Natural killer cell (primary cell): ENCODE data around the gene ELP5. TPM values are rescaled to one million over a fixed set of nuclear protein-coding genes. Genes with fewer than 3 reads are reported as not detected.

Experiments used
- ATAC-seq, 3 donors: fragments of 150-1000 bp in 2 of 3; fragments of 200-7000 bp in 1 of 3; cut with Tn5 transposase; 1 replicate in 1 of 3; 2 replicates in 2 of 3; pipeline ENCODE4 v1.10.0; 2021; ENCODE audit warnings: mild to moderate bottlenecking in 2 of 3, moderate library complexity in 2 of 3
- DNase-seq, 2 donors: peaks; one replicate each; pipeline versions ENCODE4 v3.0.0 to v3.0.0-alpha.2; 2013 to 2021; ENCODE audit warnings: mixed read lengths in 1 of 2
- H3K27ac ChIP-seq: one replicate; pipeline ENCODE4 v1.5.1; 2013; ENCODE audit warnings: mild to moderate bottlenecking, low read length
- H3K27me3 ChIP-seq: one replicate; pipeline ENCODE4 v1.6.1; 2013; ENCODE audit warnings: low read length; ENCODE audit not compliant: control insufficient read depth, insufficient read depth
- H3K36me3 ChIP-seq: one replicate; pipeline ENCODE4 v1.6.1; 2013; ENCODE audit warnings: low read length; ENCODE audit not compliant: control insufficient read depth, insufficient read depth
- H3K4me1 ChIP-seq: one replicate; pipeline ENCODE4 v1.6.1; 2013; ENCODE audit warnings: low read length; ENCODE audit not compliant: control insufficient read depth, insufficient read depth
- H3K4me3 ChIP-seq: one replicate; pipeline ENCODE4 v1.5.1; 2013; ENCODE audit warnings: low read length
- H3K9me3 ChIP-seq: one replicate; pipeline ENCODE4 v1.6.1; 2013; ENCODE audit warnings: low read length; ENCODE audit not compliant: control insufficient read depth, insufficient read depth
- H3K27ac Mint-ChIP-seq, 2 donors: one replicate each; pipeline ENCODE4 v1.8.0; 2022; ENCODE audit warnings: mild to moderate bottlenecking in 2 of 2, mixed read lengths in 2 of 2, moderate library complexity in 1 of 2
- H3K27me3 Mint-ChIP-seq, 2 donors: one replicate each; pipeline ENCODE4 v1.8.0; 2022; ENCODE audit warnings: low read depth in 2 of 2, mixed read lengths in 2 of 2
- H3K36me3 Mint-ChIP-seq: one replicate; pipeline ENCODE4 v1.8.0; 2022; ENCODE audit warnings: mixed read lengths
- H3K4me1 Mint-ChIP-seq, 2 donors: one replicate each; pipeline ENCODE4 v1.8.0; 2022; ENCODE audit warnings: mixed read lengths in 2 of 2
- H3K4me3 Mint-ChIP-seq: one replicate; pipeline ENCODE4 v1.8.0; 2022; ENCODE audit warnings: mild to moderate bottlenecking, moderate library complexity, mixed read lengths
- H3K9me3 Mint-ChIP-seq, 2 donors: one replicate each; pipeline ENCODE4 v1.8.0; 2022; ENCODE audit warnings: mixed read lengths in 2 of 2
- CTCF ChIP-seq: fragments of 200-600 bp; IDR thresholded peaks from one replicate; pipeline ENCODE4 v1.8.0; 2022; ENCODE audit warnings: antibody characterized with exemption
- WGBS: methylation state at CpG from one replicate; pipeline ENCODE4 v1.1.7; 2013; ENCODE audit warnings: missing lambda C conversion rate; ENCODE audit not compliant: insufficient coverage; 5-methylcytosine and 5-hydroxymethylcytosine counted together
- intact Hi-C: fragments of 100-400 bp; cut with micrococcal nuclease; formaldehyde crosslinking; loops from one replicate; pipeline ENCODE4 v1.14.2; 2022
- total RNA-seq, 4 donors: library from RNA; stranded (reverse); fragments of 120-200 nt in 1 of 4; gene quantifications; one replicate each; pipeline versions ENCODE4 v1.2.3 to v1.2.4, GENCODE V29; 2013 to 2022

ELP5 gene
- total RNA-seq, 3 donors from 2014 or later (not counting 1 experiment from before 2014, with no cell fraction given): 30.1 to 38.5 (median 30.3) TPM

DNA sequence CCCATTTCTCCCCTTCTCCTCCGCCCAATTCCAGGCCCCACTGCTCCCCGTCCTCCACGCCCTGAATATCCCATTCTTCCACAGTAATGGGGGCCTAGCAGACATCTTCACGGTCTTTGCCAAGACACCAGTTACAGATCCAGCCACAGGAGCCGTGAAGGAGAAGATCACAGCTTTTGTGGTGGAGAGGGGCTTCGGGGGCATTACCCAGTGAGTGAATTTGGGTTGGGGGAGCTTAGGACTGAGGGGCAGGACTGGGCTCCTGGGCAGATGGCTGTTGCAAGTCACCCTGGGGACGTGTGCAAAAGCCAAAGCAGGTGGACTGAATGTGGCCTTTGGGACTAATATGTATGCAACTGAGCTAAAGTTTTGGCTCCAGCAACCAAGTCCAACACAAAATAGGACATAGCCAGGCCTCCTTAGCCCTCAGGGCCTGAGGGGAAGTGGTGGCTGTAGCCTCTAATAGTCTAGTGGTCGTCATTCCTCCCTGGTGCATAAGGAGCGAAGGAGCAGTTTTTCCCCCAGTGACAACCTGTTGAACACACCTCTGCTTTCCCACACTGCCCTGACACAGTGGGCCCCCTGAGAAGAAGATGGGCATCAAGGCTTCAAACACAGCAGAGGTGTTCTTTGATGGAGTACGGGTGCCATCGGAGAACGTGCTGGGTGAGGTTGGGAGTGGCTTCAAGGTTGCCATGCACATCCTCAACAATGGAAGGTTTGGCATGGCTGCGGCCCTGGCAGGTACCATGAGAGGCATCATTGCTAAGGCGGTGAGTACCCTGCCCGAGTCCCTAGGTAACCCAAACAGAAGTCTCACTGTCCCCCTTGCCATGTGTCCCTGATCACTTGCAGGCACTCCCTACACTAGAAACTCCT, 29.7 kb upstream of the ELP5 start:
- Histone ChIP-seq H3K27me3 (no peaks in the 10 kb centered on the region), H3K4me1 (peaks cover 33% of the 10 kb centered on the region), H3K9me3 (no peaks in the 10 kb centered on the region), H3K27ac (no peak overlapping the region), H3K4me3 (no peak overlapping the region), H3K36me3 (peaks cover 47% of the 10 kb centered on the region)
- ATAC-seq: no peak
- whole genome bisulfite sequencing: 94% methylated on average over 15 of the region's 15 CpGs
- DNase-seq: no peak
- Mint-ChIP-seq H3K36me3 (no peaks in the 10 kb centered on the region), H3K4me3 (peak overlapping the region; percentile 21), H3K4me1 (peaks cover 19 to 36% of the 10 kb centered on the region in 2 donors), H3K9me3 (no peaks in the 10 kb centered on the region), H3K27ac (peak overlapping the region in 1 of 2 donors; percentile 98), H3K27me3 (no peaks in the 10 kb centered on the region)
- intact Hi-C loops: no loop called here
- TF ChIP-seq CTCF: no peak

DNA sequence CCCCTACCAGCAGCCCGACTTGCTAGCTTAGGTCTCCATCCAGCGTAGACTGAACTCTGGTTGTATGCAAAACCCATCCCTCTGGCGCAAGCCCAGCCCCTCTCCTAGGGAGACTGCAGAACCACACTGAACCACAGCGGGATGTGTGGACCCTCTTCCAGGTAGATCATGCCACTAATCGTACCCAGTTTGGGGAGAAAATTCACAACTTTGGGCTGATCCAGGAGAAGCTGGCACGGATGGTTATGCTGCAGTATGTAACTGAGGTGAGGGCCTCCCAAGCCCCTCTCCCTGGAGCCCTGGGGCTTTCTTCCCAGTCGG, 29.1 kb upstream of the ELP5 start:
- no peaks in the 10 kb centered on the region for H3K9me3 ChIP-seq
- no peak overlapping the region for H3K27ac Mint-ChIP-seq
- H3K27me3 ChIP-seq: no peaks in the 10 kb centered on the region
- peaks cover 28% of the 10 kb centered on the region for H3K4me1 ChIP-seq
- no peaks in the 10 kb centered on the region for H3K9me3 Mint-ChIP-seq
- DNase-seq: no peak
- peaks cover 53% of the 10 kb centered on the region for H3K36me3 ChIP-seq
- H3K4me1 Mint-ChIP-seq: peaks cover 19 to 32% of the 10 kb centered on the region in 2 donors
- ATAC-seq: no peak
- no peaks in the 10 kb centered on the region for H3K27me3 Mint-ChIP-seq
- intact Hi-C loops: no loop called here
- WGBS: 92% methylated on average over 7 of the region's 7 CpGs
- TF ChIP-seq CTCF: no peak
- H3K36me3 Mint-ChIP-seq: no peaks in the 10 kb centered on the region
- no peak overlapping the region for H3K4me3 ChIP-seq
- no peak overlapping the region for H3K27ac ChIP-seq
- no peak overlapping the region for H3K4me3 Mint-ChIP-seq

DNA sequence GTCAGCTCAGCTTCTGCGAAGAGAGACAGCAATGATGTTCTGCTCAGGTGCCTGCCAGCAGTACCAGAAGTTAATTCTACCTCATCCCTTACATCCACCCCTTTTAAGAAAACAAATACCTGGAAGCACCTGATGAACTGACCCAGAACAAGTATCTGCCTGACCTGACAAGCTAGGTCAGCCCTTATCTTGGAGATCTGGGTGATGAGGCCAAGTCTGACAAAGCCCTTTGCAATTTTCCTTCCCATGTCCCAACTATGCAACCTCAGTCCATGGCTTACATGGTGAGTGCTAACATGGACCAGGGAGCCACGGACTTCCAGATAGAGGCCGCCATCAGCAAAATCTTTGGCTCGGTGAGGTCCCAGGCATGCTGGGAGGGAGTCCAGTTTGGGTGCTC, 28.6 kb upstream of the ELP5 start:
- ATAC-seq (no peak), DNase-seq (no peak)
- Histone ChIP-seq H3K4me3 (no peak overlapping the region), H3K9me3 (no peaks in the 10 kb centered on the region), H3K27ac (no peak overlapping the region), H3K27me3 (no peaks in the 10 kb centered on the region), H3K36me3 (peaks cover 57% of the 10 kb centered on the region), H3K4me1 (peaks cover 24% of the 10 kb centered on the region)
- H3K27ac Mint-ChIP-seq: peak overlapping the region in 1 of 2 donors; percentile 8
- H3K9me3 Mint-ChIP-seq: no peaks in the 10 kb centered on the region
- no peak overlapping the region for H3K4me3 Mint-ChIP-seq
- intact Hi-C loops: no loop called here
- no peak for TF ChIP-seq CTCF
- H3K4me1 Mint-ChIP-seq: peaks cover 19 to 29% of the 10 kb centered on the region in 2 donors
- no peaks in the 10 kb centered on the region for H3K27me3 Mint-ChIP-seq
- no peaks in the 10 kb centered on the region for H3K36me3 Mint-ChIP-seq
- WGBS: 95% methylated on average over 4 of the region's 4 CpGs
